Measurements from ENCODE around the gene UXS1.
A peak's percentile ranks its signal among the peaks of the same experiment; 100 is the strongest.

UXS1 gene

GRCh38 chr2:106054880-106055655 is 139.0 kb downstream of the UXS1 start:
- DNase-seq (ENCODE audit: extremely low read depth in 1 of 2, low read depth in 1 of 2): peak in 1 of 2 donors; percentile 22

GRCh38 chr2:106054321-106054720 is 139.8 kb downstream of the UXS1 start:
- DNase-seq (ENCODE audit: extremely low read depth in 1 of 2, low read depth in 1 of 2): no peak

- DNase-seq (ENCODE audit: extremely low read depth in 1 of 2, low read depth in 1 of 2): no peak
Measured at GRCh38 chr2:106053581-106053980, 140.5 kb downstream of the UXS1 start.

- DNase-seq (ENCODE audit: extremely low read depth in 1 of 2, low read depth in 1 of 2): no peak
Measured at GRCh38 chr2:106053116-106053515, 141.0 kb downstream of the UXS1 start.

GRCh38 chr2:106044859-106045258 is 149.2 kb downstream of the UXS1 start:
- no peak for DNase-seq (ENCODE audit: extremely low read depth in 1 of 2, low read depth in 1 of 2)

GRCh38 chr2:106044021-106044420 is 150.1 kb downstream of the UXS1 start:
- no peak for DNase-seq (ENCODE audit: extremely low read depth in 1 of 2, low read depth in 1 of 2)
